HG03108 (cell line): ENCODE results near the gene PTDSS2.

ENCODE experiments used
- ATAC-seq: cut with Tn5 transposase; IDR thresholded peaks from one replicate; pipeline ENCODE4 v1.9.1; 2021; ENCODE audit warnings: moderate library complexity; ENCODE audit not compliant: unreplicated experiment

PTDSS2 gene

DNA sequence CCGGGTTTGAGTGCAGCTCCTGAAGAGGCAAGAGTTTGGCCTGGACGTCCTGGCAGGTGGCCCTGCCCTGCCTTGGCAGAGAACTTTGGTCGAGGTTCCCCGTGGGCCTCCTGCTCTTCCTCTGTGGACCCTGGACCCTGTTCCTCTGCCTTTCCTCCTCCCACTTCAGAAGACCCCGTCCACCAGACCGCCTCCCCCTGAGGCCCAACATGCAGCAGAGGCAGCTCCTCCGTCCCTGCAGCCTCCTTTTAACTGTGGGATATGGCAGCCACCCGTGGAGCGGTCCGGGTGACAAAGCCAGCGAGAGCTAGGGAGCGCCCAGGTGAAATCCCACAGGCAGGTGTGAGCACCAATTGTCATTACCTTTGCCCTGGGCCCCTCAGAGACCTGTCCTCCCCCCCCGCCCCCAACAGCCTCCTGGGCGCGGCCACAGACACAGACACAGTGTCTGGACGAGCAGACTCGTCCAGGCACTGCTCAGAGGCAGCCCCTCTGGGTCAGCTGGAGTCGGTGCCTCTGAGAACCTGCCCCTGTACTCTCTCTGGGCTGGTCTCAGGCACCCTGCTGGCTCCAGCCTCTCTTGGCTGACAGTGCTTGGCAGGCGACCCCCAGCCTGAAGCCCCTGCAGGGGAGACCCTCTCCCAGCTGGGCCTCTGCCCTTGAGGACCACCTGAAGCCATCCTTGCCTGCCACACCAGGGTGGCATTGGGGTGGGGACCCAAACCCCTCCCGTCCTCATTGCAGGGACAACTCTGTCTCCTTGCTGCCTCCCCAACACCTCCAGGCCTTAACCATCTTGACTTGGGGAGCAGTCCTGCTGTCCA is 4.1 kb upstream of the PTDSS2 start:
- no peak for ATAC-seq

- ATAC-seq, result no peak
Measured at GRCh38 chr11:446891-447290, 3.2 kb upstream of the PTDSS2 start.

- peak; percentile 54 for ATAC-seq
Measured at GRCh38 chr11:447923-448731, 2.0 kb upstream of the PTDSS2 start.

GRCh38 chr11:450809-451451 is 851 bp downstream of the PTDSS2 start:
- no peak for ATAC-seq

GRCh38 chr11:451738-452137 is 1.7 kb downstream of the PTDSS2 start:
- ATAC-seq, result no peak

- ATAC-seq, result no peak
Measured at GRCh38 chr11:452203-452744, 2.2 kb downstream of the PTDSS2 start.

DNA sequence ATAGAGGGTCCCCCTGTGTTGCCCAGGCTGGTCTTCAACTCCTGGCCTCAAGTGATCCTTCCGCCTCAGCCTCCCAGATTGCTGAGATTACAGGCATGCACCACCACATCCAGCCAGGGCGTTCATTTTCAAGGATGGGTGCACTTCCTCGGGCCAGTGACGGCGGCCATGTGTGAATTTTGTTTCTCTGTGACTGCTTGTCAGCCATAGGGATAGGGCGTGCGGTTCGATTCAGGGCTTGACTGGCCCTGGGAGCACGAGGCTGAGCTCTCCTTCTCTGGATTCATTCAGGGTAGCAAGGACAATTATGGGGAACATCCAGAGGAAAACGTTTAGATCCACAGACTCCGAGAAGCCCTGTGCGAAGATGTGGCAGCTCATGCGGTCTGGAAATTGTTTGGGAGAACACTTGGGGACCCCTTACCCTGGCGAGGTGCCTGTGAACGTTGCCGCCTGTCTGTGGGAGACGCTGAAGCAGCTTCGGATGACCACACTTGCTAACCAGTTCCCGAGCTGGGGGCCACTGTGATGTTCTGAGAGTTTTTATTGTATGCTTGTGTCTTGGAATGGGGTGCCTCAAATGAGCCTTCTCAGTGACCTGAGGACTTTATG is 2.9 kb downstream of the PTDSS2 start:
- ATAC-seq, result no peak

DNA sequence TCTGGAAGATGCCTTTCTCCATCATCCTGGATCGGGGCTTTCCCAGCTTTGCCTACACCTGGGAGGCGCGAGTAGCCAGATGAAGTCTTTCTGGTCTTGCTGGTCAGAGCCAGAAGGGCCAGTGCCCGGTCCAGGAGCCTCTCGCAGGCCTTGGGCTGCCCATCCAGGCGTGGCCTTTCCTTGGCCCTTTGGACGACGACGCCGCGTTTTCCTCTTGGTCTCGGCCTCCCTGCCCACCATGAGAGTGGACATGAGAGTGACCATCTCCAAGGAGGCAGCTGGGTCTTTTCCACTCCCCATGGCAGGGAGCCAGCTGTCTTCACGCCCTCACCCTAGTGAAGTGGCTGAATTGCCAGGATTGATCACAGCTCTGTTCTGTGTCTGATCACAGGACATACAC is 3.5 kb downstream of the PTDSS2 start:
- ATAC-seq, result no peak

DNA sequence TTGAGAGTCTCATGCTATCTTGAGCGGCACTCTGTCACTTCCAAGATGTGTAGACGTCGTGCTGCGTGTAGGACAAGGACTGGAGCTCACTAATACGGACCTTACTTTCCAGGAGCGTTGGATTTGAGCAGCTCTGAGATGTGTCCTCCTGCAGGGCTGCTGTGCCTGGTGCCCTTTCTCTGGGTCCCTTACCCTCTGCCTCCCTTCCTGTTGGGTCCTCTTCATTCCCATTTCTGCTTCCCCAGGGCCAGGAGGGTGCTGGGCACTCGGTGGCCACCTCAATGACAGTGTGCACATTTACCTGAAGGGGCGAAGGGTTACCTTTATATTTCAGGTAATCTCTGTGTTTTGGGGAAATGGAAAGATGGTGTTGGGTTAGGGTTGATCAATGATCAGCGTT is 4.0 kb downstream of the PTDSS2 start:
- no peak for ATAC-seq

DNA sequence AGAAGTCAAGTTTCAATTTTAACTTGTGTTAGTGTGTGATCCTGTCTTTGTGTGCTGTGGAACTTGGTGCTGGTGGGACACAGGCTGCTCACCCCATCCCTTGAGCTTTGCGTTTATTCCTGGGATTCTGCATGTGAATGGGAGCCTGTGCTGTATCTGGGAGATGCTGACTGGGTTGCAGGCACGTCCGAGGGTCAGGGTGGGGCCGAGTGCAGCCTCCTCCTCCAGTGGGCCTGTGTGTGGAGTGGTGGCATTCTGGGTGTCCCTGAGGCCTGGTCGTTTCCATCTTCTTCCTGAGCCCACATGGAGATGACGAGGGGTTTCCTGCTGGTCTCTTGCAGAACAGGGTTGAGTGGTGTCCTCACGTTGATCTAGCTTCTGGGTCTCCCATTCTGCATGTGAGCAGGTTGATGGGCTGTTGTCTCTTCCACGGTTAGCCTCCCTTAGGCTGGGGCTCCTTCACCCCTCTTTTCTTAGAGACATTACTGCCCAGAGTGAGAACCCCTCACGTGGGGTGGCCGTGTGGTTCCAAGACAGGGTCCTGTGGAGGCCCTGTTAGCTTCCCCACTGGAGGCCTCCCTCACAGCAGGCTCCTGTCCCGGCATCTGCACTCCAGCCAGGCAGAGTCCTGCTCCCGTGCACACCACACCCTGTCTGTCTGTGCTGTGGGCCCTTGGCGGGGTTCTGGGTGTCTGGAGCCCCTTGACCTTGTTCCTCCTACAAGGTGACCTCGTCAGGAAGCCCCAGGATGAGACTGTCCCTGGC is 4.9 kb downstream of the PTDSS2 start:
- no peak for ATAC-seq

DNA sequence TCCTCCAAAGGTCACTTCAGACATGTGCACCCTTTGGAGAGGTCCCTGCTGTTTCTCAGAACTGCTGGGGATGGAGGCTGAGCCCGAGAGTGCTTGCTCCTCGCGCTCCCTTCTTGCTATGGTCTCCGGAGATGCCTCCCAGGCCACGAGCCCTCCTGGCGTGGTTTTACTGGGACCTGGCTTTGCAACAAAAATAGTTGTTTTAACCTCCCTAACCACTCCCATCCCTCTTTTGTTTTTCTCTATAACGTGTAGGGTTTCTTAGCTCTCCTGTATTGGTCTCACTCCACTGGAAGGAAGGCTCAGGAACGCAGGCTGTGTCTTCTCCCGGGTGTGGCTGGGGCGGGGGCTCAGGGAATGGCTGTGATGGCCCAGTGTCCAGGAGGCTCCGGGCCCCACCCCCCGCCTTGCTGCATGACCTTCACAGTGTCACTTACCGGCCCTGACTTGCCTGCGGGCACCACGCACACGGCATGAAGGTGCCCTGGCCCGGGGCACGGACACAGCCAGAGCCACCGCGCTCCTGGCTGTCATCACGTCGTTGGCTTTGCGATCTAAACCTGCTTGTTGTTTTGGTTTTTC is 5.6 kb downstream of the PTDSS2 start:
- ATAC-seq, result no peak

- no peak for ATAC-seq
Measured at GRCh38 chr11:456533-456932, 6.5 kb downstream of the PTDSS2 start.

DNA sequence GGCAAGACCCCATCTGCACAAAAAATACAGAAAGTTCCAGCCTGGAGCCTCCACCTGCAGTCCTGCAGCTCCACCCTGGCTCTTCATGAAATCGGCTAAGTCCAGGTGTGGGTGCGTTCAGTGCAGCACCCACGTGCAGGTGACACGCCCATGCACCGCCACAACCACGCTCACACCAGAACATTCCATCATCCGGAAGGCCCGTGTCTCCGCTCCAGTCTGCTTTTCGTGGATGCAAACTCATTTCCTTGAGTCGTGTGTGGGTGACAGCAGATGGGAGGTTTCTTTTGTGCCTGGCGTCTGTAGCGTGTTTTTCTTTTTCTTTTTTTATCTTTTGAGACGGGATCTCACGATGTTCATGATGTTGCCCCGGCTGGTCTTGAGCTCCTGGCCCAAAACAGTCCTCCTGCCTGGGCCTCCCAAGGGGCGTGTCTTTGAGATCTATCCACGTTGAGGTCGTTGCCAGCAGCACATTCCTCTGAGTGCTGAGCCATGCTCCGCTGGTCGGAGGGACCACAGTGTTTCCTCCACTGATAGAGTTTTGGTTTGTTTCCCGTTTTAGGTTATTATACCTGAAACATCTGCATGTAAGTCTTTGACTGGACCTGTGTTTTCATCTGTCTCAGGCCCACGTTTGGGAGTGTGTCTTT is 7.2 kb downstream of the PTDSS2 start:
- ATAC-seq, result no peak

GRCh38 chr11:459511-460220 is 9.6 kb downstream of the PTDSS2 start:
- ATAC-seq, result no peak

DNA sequence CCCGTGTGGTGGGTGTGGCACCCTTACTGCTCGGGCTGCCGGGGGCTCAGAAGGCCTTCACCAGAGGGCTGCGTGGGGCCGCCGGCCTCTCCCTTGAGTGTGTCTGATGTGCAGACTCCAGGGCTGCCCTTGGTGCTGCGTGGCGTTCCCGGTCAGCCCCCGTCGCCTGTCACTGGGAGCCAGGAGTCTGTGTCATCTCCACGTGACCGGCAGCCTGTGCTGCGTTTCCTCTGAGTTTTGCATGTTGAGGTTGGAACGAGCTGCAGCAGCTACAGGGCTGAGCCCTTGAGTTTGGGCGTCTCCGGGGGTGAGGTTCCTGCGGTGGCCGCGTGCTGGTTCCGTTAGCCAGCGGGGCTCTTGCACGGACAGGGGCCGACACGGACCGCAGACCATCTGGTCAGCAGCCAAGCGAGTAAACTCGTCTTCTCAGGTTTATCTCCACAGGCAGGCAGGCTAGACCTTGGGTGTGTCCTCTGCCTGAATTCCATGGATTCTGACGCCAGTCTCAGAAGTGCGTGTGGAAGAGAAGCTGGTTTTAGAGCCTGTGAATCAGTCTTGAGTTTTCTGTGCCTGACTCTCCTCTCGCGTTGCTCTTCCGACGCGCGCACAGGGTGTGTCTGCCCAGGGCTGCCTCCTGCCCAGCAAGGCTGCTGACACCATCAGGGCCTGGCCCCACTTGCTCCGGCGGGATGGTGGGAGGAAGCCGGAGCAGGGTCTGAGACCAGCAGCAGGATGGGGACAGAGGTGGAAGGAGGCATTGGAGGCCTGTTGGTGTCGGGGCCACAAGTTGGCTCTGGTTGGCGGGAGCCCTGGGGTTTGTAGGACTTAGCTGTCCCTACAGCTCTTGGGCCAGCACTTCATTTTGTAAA is 10.5 kb downstream of the PTDSS2 start:
- ATAC-seq, result no peak

DNA sequence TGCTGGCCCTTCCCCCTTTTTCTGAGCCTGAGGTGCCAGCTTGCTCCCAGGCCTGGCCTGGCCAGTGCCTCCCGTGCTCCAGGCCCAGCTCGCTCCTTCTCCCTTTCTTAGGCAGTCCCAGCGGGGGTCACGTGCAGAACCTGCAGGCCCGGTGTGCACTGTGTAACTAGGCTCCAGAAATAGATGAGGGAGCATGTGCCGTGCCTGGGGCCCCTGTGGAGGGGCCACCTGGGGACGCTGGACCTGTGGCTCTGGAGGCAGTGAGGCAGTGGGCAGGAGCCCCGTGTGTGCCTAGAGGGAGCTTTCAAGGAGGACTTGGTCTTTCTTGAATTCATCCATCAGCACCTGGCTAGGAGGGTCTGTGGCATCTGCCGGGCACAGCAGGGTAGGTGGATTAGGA is 11.5 kb downstream of the PTDSS2 start:
- ATAC-seq, result no peak

- ATAC-seq, result no peak
Measured at GRCh38 chr11:462107-462890, 12.2 kb downstream of the PTDSS2 start.
